Measurements from ENCODE around the gene KLF3. TPM values are rescaled to one million over a fixed set of nuclear protein-coding genes. Genes with fewer than 3 reads are reported as not detected.

The KLF3 gene
- total and polyA plus RNA-seq, 2 experiments from 2014 or later = 15.0 to 16.5 TPM

- 0 out of 2 replicates have a peak overlapping the region, but pooled peaks have one; percentile 45 for H3K27ac Mint-ChIP-seq
- peak overlapping the region; percentile 70 for H3K4me2 ChIP-seq
- peaks cover 82% of the 10 kb centered on the region for H3K4me1 Mint-ChIP-seq
- H3K9me3 Mint-ChIP-seq = peaks cover 2% of the 10 kb centered on the region; the same call in 1 of the 3 replicates
- 0 out of 2 replicates have a peak, but pooled peaks cover 3% of the 10 kb centered on the region for H3F3A ChIP-seq (replicated peaks; ENCODE audit: low read depth)
- DNase-seq (ENCODE audit: low spot score) = no peak
- no peaks in the 10 kb centered on the region for H3K36me3 ChIP-seq (ENCODE audit: insufficient read depth)
- no peak overlapping the region for H2AFZ ChIP-seq
- H3K27me3 ChIP-seq (ENCODE audit: insufficient read depth) = peaks cover 11% of the 10 kb centered on the region
- no peak for ATAC-seq
- peaks cover 16% of the 10 kb centered on the region for H3K27me3 Mint-ChIP-seq (ENCODE audit: insufficient read depth, low read depth, poor library complexity)
- H3K4me1 ChIP-seq (ENCODE audit: insufficient read depth) = peaks cover 63% of the 10 kb centered on the region
- H3K9me2 ChIP-seq (ENCODE audit: insufficient read depth) = no peaks in the 10 kb centered on the region
- peak overlapping the region; percentile 94 for H3K27ac ChIP-seq (ENCODE audit: low read depth)
- no peak overlapping the region for H3K4me3 Mint-ChIP-seq
- no peaks in the 10 kb centered on the region for H4K20me1 ChIP-seq (replicated peaks; ENCODE audit: insufficient read depth)
- H3K4me3 ChIP-seq = no peak overlapping the region
- peaks cover 13% of the 10 kb centered on the region for H3K36me3 Mint-ChIP-seq (ENCODE audit: low read depth)
- TF ChIP-seq EZH2phosphoT487 (IDR thresholded peaks at IDR 0.05; ENCODE audit: unreplicated experiment) (no peak), ZNF462 (CRISPR knock-in tag; IDR thresholded peaks at IDR 0.05) (no peak), NANOG (IDR thresholded peaks at IDR 0.05; ENCODE audit: borderline replicate concordance) (no peak), STAT1 (IDR thresholded peaks at IDR 0.05; ENCODE audit: unreplicated experiment) (no peak), ZNF114 (CRISPR knock-in tag; IDR thresholded peaks at IDR 0.05) (no peak), ZNF331 (CRISPR knock-in tag; IDR thresholded peaks at IDR 0.05; ENCODE audit: low read depth) (no peak), CTCF (conservative IDR thresholded peaks at IDR 0.05; ENCODE audit: low read depth in 2 of 2) (no peak), JUNB (IDR thresholded peaks at IDR 0.05; ENCODE audit: unreplicated experiment) (no peak), EZH2 (IDR thresholded peaks at IDR 0.05; ENCODE audit: low read depth, unreplicated experiment) (no peak), CREB1 (CRISPR knock-in tag; IDR thresholded peaks at IDR 0.05; ENCODE audit: low read depth) (no peak), POLR2AphosphoS5 (IDR thresholded peaks at IDR 0.05; ENCODE audit: low read depth) (no peak), ETS1 (IDR thresholded peaks at IDR 0.05) (no peak), REST (IDR thresholded peaks at IDR 0.05; ENCODE audit: unreplicated experiment) (no peak)
- H3K79me2 ChIP-seq (replicated peaks; ENCODE audit: insufficient read depth) = peaks cover 73% of the 10 kb centered on the region
These were observed 4.4 kb downstream of the KLF3 start for GRCh38 chr4:38668203-38668971.
